ENCODE results near the gene ADAMTS1. TPM values are rescaled to one million over a fixed set of nuclear protein-coding genes. Genes with fewer than 3 reads are reported as not detected.

The ADAMTS1 gene
- total and polyA plus RNA-seq, 9 donors, result 93.7 to 532 (median 282) TPM

DNA sequence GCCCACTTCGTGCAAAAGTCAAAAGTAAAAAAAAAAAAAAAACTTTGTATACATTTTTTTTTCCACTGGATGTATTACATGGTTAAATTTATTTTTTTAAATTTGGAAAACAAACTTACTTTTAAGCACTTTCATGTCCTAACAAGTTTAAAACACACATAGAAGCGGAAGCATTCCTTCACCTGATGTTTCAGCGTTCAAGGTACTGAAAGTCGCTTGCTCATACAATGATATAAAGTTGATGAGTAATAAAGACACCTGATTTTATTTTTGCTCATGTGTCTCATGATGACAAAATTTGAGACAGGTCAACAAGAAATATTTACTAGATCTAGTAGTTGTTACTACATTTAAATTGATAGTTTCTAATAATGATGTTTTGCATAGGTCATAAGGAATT is 35.5 kb downstream of the ADAMTS1 start:
- no peak for TF ChIP-seq CTCF (IDR thresholded peaks at IDR 0.05)
- TF ChIP-seq EP300 (IDR thresholded peaks at IDR 0.05), result no peak
- no peak for TF ChIP-seq POLR2A (IDR thresholded peaks at IDR 0.05)
- H3K27me3 ChIP-seq, result no peaks in the 10 kb centered on the region
- H3K36me3 ChIP-seq, result no peaks in the 10 kb centered on the region
- H3K9me3 ChIP-seq, result no peaks in the 10 kb centered on the region
- no peak for DNase-seq
- 95% methylated on average over 4 of the region's 4 CpGs for WGBS, 3 donors
- H3K4me3 ChIP-seq, result no peak overlapping the region
- intact Hi-C loops (cut with DNase I), result no loop called here
- peaks cover 3% of the 10 kb centered on the region for H3K4me1 ChIP-seq (ENCODE audit: insufficient read depth)
- H3K27ac ChIP-seq, result no peak overlapping the region

DNA sequence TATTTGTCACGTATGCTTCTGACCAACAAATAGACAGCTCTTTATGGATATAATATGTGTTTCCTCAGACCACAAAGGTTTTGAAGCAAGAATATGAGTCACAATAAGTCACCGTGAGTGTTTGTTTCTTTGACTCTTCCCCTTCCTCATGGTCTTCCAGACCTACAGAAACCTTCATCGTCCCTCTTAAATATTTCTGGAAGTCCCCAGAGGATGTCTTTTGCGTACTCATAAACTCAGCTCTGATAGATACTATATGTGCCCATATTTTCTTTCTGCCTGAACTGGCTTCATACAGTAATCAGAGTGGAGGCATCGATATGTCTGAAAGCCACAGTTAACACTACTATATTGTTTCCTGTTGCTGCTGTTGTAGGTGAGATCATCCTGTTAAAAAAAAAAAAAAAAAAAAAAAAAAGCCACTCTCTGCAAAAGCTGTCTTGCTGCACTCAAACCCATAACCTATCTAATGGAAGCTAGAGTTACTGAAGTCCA is 38.4 kb downstream of the ADAMTS1 start:
- 90 to 92% (median 90%) methylated on average over 5 of the region's 5 CpGs for WGBS, 3 donors
- no peaks in the 10 kb centered on the region for H3K36me3 ChIP-seq
- no peaks in the 10 kb centered on the region for H3K27me3 ChIP-seq
- no peaks in the 10 kb centered on the region for H3K9me3 ChIP-seq
- no peak overlapping the region for H3K4me3 ChIP-seq
- H3K4me1 ChIP-seq (ENCODE audit: insufficient read depth), result peaks cover 8% of the 10 kb centered on the region
- no peak for DNase-seq
- intact Hi-C loops (cut with DNase I), result no loop called here
- TF ChIP-seq CTCF (IDR thresholded peaks at IDR 0.05), result no peak
- no peak for TF ChIP-seq EP300 (IDR thresholded peaks at IDR 0.05)
- no peak for TF ChIP-seq POLR2A (IDR thresholded peaks at IDR 0.05)
- no peak overlapping the region for H3K27ac ChIP-seq

- DNase-seq, result no peak
- Histone ChIP-seq H3K27me3 (no peaks in the 10 kb centered on the region), H3K9me3 (no peaks in the 10 kb centered on the region), H3K36me3 (no peaks in the 10 kb centered on the region), H3K27ac (peak overlapping the region; percentile 1 to 78), H3K4me3 (no peak overlapping the region), H3K4me1 (ENCODE audit: insufficient read depth) (peaks cover 11% of the 10 kb centered on the region)
- TF ChIP-seq POLR2A (IDR thresholded peaks at IDR 0.05), result no peak
- WGBS, 3 donors, result 32 to 37% (median 35%) methylated on average over 5 of the region's 5 CpGs
- intact Hi-C loops (cut with DNase I), result loop anchor here in 2 of 4 donors (1.0 to 5.0 kb wide), 2 partner anchors 7 to 42 kb away; partner anchors contain the start of gene ADAMTS1 (in 1 of the 2)
Observed at GRCh38 chr21:26804895-26805609, 40.2 kb downstream of the ADAMTS1 start.

DNA sequence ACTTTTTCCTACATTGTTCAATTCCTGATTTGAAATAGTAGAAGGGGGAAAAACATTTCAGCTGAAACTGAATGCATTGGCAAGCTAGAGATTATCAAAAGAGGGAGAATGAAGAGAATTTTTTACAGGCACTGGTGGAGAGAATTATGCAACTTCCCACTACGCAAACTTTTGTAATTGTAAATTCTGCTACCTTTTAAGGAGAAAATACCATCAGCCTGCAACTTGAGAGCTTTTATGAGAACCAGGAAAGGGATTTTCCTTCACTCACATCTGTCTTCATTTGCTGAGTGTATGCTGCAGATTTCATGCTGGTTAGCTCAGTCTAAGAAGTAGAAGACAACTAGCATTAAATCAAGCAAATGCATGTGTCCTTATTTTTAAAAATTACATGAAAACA is 43.7 kb downstream of the ADAMTS1 start:
- Histone ChIP-seq H3K27ac (peak overlapping the region; percentile 77 to 78), H3K4me1 (ENCODE audit: insufficient read depth) (peaks cover 20% of the 10 kb centered on the region), H3K4me3 (no peak overlapping the region), H3K9me3 (no peaks in the 10 kb centered on the region), H3K27me3 (no peaks in the 10 kb centered on the region), H3K36me3 (no peaks in the 10 kb centered on the region)
- WGBS, 3 donors, result 5 to 8% (median 7%) methylated on average over 1 of the region's 1 CpG
- no peak for TF ChIP-seq EP300 (IDR thresholded peaks at IDR 0.05)
- peak; percentile 20 for TF ChIP-seq POLR2A (IDR thresholded peaks at IDR 0.05)
- no peak for TF ChIP-seq CTCF (IDR thresholded peaks at IDR 0.05)
- DNase-seq, result no peak
- intact Hi-C loops (cut with DNase I), result loop anchor here in 2 of 4 donors (2.0 to 5.0 kb wide), 2 partner anchors 43 to 46 kb away; partner anchors contain the start of gene ADAMTS1 (in 2 of the 2)

DNA sequence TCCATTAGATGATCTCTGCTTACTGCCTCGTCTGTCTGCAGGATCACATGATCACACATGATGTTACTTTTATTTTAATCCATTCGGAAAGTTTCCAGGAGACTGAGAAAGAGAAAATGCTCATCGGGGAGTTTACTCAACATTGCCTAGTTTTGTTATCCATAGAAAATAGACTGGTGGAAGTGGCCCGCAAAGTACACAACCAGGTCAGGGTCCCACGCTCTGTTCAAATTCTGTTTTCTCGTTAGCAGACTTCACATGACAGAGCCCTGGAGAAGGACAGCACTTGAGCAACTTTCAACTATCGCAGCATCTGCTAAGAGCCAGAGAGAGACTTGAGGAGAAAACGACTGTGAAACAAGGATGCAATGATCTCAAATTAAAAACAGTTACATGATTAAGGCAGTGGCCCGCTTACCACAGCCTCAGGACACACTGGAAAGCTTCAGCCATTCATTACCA is 44.2 kb downstream of the ADAMTS1 start:
- no peak overlapping the region for H3K4me3 ChIP-seq
- DNase-seq, result peak; percentile 45 to 69 (median 53)

More for the DNA sequence above, 44.2 kb downstream of the ADAMTS1 start:
- no peaks in the 10 kb centered on the region for H3K9me3 ChIP-seq
- peak overlapping the region; percentile 77 to 78 for H3K27ac ChIP-seq
- 5 to 8% (median 7%) methylated on average over 9 of the region's 9 CpGs for WGBS, 3 donors
- intact Hi-C loops (cut with DNase I), result loop anchor here in 2 of 4 donors (2.0 to 5.0 kb wide), 2 partner anchors 44 to 46 kb away; partner anchors contain the start of gene ADAMTS1 (in 2 of the 2)
- peaks cover 20% of the 10 kb centered on the region for H3K4me1 ChIP-seq (ENCODE audit: insufficient read depth)
- no peak for TF ChIP-seq POLR2A (IDR thresholded peaks at IDR 0.05)
- TF ChIP-seq CTCF (IDR thresholded peaks at IDR 0.05), result no peak
- TF ChIP-seq EP300 (IDR thresholded peaks at IDR 0.05), result no peak
- no peaks in the 10 kb centered on the region for H3K36me3 ChIP-seq
- no peaks in the 10 kb centered on the region for H3K27me3 ChIP-seq
